NCI-H187 (cell line): ENCODE results near the gene TM4SF1.
"Not testable (repeated sequence)": the region's sequence is repeated elsewhere in the genome, so short reads cannot be mapped to it uniquely, and the experiment has no call there.

Experiments used
- DNase-seq, 2 experiments: peaks; one replicate each; lab custom pipeline; 2025; lab: John Stamatoyannopoulos, UW

TM4SF1 gene

DNA sequence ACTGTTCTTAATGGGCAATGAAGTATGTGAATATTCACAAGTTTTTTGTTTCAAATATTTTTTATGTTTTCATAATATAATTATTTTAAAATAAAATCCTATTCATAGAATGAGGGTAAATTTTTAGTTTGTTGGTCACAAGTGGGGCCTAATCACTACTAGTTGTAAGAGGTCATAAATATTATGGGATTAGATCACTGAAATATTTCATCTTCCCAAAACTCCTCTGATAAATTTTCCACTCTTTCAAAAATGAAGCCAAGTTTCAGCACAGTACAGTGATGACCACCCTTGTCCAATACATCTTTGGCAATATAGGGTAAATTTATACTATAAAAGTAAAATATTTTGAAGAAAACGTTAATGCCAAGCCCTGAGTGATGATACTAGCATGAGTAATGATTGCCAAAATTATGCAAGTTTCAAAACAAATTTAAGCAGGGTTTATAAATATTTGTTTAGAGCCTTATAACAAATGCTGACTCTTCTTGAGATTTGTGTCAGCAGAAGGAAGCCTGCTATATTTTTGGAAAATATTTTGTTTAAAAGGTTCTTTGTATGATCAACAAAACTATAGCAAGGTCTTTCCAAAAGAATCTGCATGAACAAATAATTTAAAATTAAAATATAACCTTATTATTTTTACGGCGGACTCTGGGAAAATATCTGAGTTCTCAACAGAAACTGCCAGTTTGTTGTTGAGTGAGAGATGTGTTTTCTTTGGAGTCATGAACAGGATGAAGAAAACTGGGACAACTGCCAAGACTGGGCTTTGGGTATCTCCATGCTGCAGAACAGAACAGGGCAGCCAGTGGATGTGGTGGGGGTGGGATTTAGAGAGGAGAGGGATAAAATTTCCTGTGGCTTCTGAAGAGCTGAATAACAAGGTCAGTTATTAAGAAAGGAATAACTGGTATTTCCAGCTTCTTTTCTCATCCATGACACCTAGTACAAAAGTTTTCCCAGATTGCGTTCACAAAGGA, 17.9 kb upstream of the TM4SF1 start:
- no peak for DNase-seq

- peak in 1 of 2 experiments; percentile 24 for DNase-seq
Measured at GRCh38 chr3:149393345-149394160, 16.1 kb upstream of the TM4SF1 start.

DNA sequence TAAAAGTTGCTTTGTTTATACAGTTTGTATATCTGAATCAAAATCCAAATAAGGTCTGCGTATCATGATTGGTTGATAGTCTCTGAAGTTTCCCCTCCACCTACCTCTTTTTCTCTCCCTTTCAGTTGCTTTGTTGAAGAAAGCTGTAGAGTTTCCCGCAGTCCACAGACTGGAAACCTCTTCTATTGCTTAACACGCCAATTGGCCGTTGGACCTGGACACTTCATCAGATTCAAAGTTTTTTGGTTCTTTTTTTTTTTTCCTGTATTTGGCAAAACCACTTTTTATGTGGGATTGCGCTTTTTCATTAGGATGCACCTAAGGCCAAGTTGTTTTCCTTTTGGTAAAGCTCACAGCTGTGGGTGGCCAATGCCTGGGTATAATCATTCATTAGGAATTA, 14.5 kb upstream of the TM4SF1 start:
- no peak for DNase-seq

DNA sequence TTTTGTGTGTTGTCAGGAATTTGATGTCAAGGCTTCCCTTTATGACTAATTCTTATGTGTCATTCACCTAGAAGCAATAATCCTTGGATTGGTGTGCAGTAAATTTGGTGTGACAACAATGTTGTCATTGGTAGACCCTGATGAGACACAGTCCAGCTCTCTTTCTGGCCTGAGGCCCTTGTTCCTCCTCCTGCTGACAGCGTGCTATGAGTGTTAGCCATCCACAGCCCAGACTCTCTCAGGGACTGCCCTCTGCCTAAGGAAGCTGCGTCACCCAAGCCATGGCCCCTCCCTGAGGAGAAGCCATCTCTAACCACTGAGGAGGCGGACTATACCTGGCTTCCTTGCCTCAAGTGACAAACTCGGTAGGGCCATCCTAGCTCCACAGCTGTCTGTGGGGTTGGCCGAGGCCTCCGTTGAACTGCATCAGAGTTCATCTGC, 13.3 kb upstream of the TM4SF1 start:
- no peak for DNase-seq

- no peak for DNase-seq
Measured at GRCh38 chr3:149390294-149390693, 12.8 kb upstream of the TM4SF1 start.

GRCh38 chr3:149388531-149389417, 11.3 kb upstream of the TM4SF1 start:
- no peak for DNase-seq

DNA sequence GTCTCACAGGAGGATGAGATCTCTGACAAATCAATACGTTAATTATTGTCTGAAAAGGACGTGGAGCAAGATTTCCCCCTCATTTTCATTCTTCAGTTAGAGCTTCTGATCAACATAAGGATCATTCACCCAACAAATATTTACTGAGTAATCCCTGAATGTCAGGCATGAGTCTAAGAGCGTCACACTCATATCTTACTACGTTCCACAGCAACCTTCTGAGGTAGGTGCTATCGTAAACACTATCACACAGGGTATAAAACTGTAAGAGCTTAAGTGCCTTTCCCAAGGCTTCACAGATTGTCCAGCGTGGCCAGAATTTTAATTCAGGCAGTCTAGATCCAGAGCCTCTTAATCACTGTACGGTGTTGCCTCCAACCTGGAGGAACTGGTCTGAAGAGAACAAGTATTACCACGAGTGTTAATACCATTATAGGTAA, 10.6 kb upstream of the TM4SF1 start:
- no peak for DNase-seq

GRCh38 chr3:149386299-149386606, 8.8 kb upstream of the TM4SF1 start:
- no peak for DNase-seq

DNA sequence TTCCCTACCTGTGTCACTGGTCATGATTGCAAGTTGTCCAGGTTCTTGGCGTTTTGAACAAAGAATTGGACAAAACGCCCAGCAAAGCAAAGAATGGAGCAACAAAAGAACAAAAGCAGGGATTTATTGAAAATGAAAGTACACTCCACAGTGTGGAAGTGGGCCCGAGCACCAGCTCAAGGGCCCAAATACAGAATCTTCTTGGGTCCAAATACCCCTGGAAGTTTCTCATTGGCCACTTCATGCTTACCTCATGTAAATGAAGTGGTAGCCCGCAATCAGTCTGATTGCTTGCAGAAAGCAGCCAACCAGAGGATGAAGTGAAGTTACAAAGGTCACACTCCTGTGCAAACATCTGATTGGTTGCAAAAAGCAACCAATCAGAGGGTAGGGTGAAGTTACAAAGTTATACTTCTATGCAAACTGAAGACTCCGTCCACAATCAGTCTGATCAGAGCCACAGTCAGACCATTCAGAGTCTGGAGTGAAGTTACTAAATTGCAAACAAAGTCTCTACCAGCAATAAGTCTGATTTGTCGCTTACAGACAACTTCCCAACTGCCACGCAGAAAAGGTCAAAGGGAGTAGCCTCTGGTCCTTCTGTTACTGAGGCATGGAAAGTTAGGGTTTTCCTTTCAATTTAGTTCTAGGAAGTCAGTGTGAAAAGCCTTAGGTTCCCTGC, 8.3 kb upstream of the TM4SF1 start:
- no peak for DNase-seq

DNA sequence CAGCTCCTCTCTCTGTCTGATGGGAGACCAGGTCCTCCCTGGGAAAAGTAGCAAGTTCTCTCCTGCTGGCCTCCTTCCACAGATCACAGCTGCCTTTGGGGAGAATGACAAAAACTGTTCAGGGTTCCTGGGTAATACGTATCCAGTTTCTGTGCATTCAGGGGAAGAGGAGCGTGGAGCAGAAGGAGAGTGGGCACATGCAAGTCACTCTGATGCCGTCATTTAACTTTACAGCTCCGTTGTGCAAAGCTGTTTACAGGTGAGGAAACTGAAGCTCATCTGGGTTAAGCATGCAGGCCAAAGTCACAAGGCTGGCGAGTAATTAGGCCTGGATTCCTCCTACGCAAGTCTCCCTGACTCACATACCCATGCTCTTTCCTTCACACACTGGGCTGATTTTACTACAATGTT, 7.5 kb upstream of the TM4SF1 start:
- no peak for DNase-seq

GRCh38 chr3:149384167-149384566, 6.7 kb upstream of the TM4SF1 start:
- DNase-seq = no peak

DNA sequence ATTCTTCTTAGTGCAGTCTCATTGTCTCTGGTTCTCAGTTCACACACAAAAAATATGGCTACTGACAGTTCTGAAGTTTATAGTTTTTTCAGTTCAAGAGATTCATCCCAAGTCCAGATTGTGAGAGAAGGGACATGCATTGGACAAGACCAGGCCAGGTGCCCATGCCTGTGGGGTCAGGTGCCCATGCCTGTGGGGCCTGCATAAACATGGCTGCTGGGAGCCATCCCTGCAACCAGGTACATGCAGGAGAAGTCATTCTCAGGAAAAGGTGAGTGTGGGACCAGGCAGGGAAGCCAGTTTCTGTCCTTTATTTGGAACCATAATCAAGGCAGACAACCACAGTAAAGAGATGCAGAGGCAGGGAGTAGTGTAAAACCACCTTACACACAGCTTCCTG, 6.3 kb upstream of the TM4SF1 start:
- no peak for DNase-seq

DNA sequence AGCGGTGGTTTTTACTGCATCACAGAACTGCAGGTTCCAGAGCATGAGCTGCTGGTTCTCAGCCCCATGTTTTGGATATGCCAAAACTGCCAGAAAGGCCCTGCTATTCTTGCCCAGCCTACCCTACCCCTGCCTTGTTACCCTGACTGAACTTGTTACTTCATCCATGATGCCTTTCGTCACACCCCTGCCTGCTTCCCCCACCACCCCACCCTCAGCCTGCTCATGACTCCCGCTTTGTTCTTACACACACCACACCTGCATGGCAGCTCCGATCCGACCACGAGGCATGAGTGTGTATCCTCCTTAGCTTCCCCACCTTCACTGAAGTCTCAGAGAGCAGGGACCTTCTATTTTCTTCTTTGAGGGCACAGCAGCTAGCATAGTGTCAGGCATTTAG, 5.1 kb upstream of the TM4SF1 start:
- DNase-seq = no peak

GRCh38 chr3:149382101-149382467, 4.6 kb upstream of the TM4SF1 start:
- DNase-seq = no peak

- no peak for DNase-seq
Measured at GRCh38 chr3:149381173-149382100, 4.0 kb upstream of the TM4SF1 start.

GRCh38 chr3:149380220-149380619, 2.8 kb upstream of the TM4SF1 start:
- DNase-seq = not testable (repeated sequence)

GRCh38 chr3:149378478-149379309, 1.2 kb upstream of the TM4SF1 start:
- DNase-seq = no peak

DNA sequence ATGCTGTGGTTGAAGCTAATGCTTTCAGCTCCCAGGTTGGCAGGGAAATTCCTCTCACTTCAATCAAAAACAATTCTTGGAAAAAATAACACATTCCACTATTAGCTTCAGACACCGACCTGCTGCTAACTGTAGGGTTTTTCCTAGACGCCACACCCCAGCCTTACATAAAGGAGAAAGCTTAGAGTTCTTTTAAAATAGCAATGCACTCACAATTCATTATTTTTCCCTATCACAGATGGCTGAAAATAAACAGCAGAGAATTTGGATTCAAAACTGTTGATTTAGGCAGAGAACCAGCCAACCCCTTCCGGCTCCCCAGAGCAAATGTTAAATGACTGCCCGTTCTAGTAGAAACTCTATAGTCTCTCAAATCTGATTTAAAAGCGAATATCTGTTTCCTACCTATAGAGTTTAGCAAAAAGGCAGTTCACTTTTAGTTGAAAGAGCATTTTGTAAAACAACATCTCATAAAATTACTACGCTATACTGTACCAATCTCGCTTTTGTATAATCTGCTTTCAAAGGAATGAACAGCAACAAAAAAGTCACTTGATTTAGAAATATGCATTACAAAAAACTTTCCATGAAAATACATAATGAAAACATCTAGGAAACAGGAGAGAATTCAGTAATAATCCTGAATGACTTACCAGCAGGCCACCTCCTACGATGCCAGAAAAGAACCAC, 586 bp downstream of the TM4SF1 start:
- DNase-seq = no peak
